Measurements from ENCODE around the gene DDHD1. TPM values are rescaled to one million over a fixed set of nuclear protein-coding genes. Genes with fewer than 3 reads are reported as not detected.

The DDHD1 gene
- total and polyA plus RNA-seq, 2 donors from 2014 or later = 2.1 to 11.9 TPM

- TF ChIP-seq, protein P1, sequence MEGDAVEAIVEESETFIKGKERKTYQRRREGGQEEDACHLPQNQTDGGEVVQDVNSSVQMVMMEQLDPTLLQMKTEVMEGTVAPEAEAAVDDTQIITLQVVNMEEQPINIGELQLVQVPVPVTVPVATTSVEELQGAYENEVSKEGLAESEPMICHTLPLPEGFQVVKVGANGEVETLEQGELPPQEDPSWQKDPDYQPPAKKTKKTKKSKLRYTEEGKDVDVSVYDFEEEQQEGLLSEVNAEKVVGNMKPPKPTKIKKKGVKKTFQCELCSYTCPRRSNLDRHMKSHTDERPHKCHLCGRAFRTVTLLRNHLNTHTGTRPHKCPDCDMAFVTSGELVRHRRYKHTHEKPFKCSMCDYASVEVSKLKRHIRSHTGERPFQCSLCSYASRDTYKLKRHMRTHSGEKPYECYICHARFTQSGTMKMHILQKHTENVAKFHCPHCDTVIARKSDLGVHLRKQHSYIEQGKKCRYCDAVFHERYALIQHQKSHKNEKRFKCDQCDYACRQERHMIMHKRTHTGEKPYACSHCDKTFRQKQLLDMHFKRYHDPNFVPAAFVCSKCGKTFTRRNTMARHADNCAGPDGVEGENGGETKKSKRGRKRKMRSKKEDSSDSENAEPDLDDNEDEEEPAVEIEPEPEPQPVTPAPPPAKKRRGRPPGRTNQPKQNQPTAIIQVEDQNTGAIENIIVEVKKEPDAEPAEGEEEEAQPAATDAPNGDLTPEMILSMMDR (IDR thresholded peaks at IDR 0.05; ENCODE audit: borderline replicate concordance, extremely low read depth, insufficient read depth) = no peak
- no peak for DNase-seq
- H3K36me3 ChIP-seq (ENCODE audit: control insufficient read depth in 2 of 3, insufficient read depth in 3 of 3, low read length in 3 of 3) = no peaks in the 10 kb centered on the region
- peaks cover 0 to 4% (median 4%) of the 10 kb centered on the region in 3 donors for H3K4me1 ChIP-seq (ENCODE audit: control insufficient read depth in 2 of 3, insufficient read depth in 2 of 3, low read depth in 1 of 3, low read length in 3 of 3)
- no peak for FAIRE-seq
- H3K9me3 ChIP-seq (ENCODE audit: control insufficient read depth in 2 of 3, insufficient read depth in 1 of 3, low read length in 3 of 3) = peaks cover 0 to under 1% (median 0%) of the 10 kb centered on the region in 3 donors
- no peaks in the 10 kb centered on the region for H3K27me3 ChIP-seq (ENCODE audit: control insufficient read depth, insufficient read depth, low read length)
- no peak overlapping the region for H3K4me3 ChIP-seq (ENCODE audit: low read length in 3 of 3)
- no peak overlapping the region for H3K9ac ChIP-seq (ENCODE audit: low read length in 3 of 3)
- intact Hi-C loops (cut with DNase I) = no loop called here
- no peak overlapping the region for H3K27ac ChIP-seq (ENCODE audit: low read depth in 2 of 2, low read length in 2 of 2)
These were observed 5.2 kb downstream of the DDHD1 start for GRCh38 chr14:53147893-53148292.

DNA sequence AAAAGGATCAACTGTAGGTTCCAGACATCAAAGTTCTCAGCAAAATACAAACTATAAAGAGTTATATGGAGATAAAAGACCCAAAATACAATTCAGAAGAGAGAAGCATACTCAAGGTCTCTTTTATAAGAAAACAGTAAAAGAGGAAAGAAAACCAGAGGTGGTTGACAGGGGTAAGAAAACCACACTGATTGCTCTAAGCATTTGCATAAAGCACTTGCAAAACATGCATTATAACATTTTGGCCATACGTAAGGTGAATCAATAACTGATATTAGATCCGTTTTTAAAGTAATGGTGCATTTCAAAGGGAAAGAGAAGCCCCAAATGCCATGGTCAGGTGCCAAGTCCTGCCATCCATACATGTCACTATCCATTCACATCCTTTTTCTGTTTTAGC lies 5.9 kb downstream of the DDHD1 start:
- Histone ChIP-seq H3K4me3 (ENCODE audit: low read length in 3 of 3) (no peak overlapping the region), H3K9me3 (ENCODE audit: control insufficient read depth in 2 of 3, insufficient read depth in 1 of 3, low read length in 3 of 3) (peaks cover 0 to 4% (median 0%) of the 10 kb centered on the region in 3 donors), H3K27me3 (ENCODE audit: control insufficient read depth, insufficient read depth, low read length) (no peaks in the 10 kb centered on the region), H3K27ac (ENCODE audit: low read depth in 2 of 2, low read length in 2 of 2) (no peak overlapping the region), H3K36me3 (ENCODE audit: control insufficient read depth in 2 of 3, insufficient read depth in 3 of 3, low read length in 3 of 3) (no peaks in the 10 kb centered on the region), H3K9ac (ENCODE audit: low read length in 3 of 3) (no peak overlapping the region), H3K4me1 (ENCODE audit: control insufficient read depth in 2 of 3, insufficient read depth in 2 of 3, low read depth in 1 of 3, low read length in 3 of 3) (peaks cover 0 to 4% (median 4%) of the 10 kb centered on the region in 3 donors)
- intact Hi-C loops (cut with DNase I) = no loop called here
- DNase-seq (no peak), FAIRE-seq (no peak)
- TF ChIP-seq, protein P1 (IDR thresholded peaks at IDR 0.05; ENCODE audit: borderline replicate concordance, extremely low read depth, insufficient read depth) = no peak

DNA sequence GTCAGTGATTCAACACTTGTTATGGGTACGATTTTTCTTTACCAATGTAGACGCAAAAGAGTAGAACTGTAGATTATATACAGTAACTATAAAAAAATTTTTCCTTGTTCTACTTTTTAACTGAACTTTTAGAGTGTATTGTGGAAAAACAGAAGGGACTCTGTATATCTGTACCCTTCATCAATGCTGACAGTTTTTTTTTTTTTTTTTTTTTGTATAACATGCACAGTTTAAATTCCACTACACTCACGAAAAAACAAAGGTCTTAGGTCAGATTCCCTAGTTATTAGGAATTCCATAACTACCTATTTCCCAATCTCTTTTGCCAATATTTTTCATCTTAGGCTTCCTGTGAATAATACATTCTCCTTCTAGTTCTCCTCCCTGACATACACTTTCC lies 6.4 kb downstream of the DDHD1 start:
- FAIRE-seq = no peak
- H3K9me3 ChIP-seq (ENCODE audit: control insufficient read depth in 2 of 3, insufficient read depth in 1 of 3, low read length in 3 of 3) = peaks cover 0 to 4% (median under 1%) of the 10 kb centered on the region in 3 donors
- H3K27ac ChIP-seq (ENCODE audit: low read depth in 2 of 2, low read length in 2 of 2) = no peak overlapping the region
- no peaks in the 10 kb centered on the region for H3K27me3 ChIP-seq (ENCODE audit: control insufficient read depth, insufficient read depth, low read length)
- no peaks in the 10 kb centered on the region for H3K36me3 ChIP-seq (ENCODE audit: control insufficient read depth in 2 of 3, insufficient read depth in 3 of 3, low read length in 3 of 3)
- H3K9ac ChIP-seq (ENCODE audit: low read length in 3 of 3) = no peak overlapping the region
- H3K4me1 ChIP-seq (ENCODE audit: control insufficient read depth in 2 of 3, insufficient read depth in 2 of 3, low read depth in 1 of 3, low read length in 3 of 3) = peaks cover 0 to 4% (median 4%) of the 10 kb centered on the region in 3 donors
- TF ChIP-seq, protein P1 (IDR thresholded peaks at IDR 0.05; ENCODE audit: borderline replicate concordance, extremely low read depth, insufficient read depth) = no peak
- no peak for DNase-seq
- no peak overlapping the region for H3K4me3 ChIP-seq (ENCODE audit: low read length in 3 of 3)
- intact Hi-C loops (cut with DNase I) = no loop called here

DNA sequence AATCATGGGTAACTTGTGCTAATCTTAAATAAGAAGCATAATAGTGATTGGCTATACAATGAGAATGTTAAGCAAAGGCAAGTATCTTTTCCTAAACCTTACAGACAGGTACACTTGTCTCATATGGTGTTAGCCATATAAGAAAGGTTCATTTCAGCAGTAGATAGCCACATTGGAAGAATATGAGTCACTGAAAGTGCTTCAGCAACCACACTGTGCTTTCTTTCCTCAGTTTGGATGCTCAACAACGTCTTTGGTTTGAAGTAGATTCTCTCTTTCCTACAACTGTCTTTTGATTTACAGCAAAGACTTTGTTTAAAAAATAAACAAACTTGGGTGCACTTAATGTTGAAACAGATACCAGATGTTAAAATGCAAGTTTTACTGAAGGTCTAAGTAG lies 8.9 kb downstream of the DDHD1 start:
- Histone ChIP-seq H3K27me3 (ENCODE audit: control insufficient read depth, insufficient read depth, low read length) (no peaks in the 10 kb centered on the region), H3K36me3 (ENCODE audit: control insufficient read depth in 2 of 3, insufficient read depth in 3 of 3, low read length in 3 of 3) (no peaks in the 10 kb centered on the region), H3K4me1 (ENCODE audit: control insufficient read depth in 2 of 3, insufficient read depth in 2 of 3, low read depth in 1 of 3, low read length in 3 of 3) (no peaks in the 10 kb centered on the region), H3K27ac (ENCODE audit: low read depth in 2 of 2, low read length in 2 of 2) (no peak overlapping the region), H3K4me3 (ENCODE audit: low read length in 3 of 3) (no peak overlapping the region), H3K9ac (ENCODE audit: low read length in 3 of 3) (no peak overlapping the region), H3K9me3 (ENCODE audit: control insufficient read depth in 2 of 3, insufficient read depth in 1 of 3, low read length in 3 of 3) (peaks cover 0 to 23% (median 7%) of the 10 kb centered on the region in 3 donors)
- FAIRE-seq (no peak), DNase-seq (no peak)
- intact Hi-C loops (cut with DNase I) = no loop called here
- TF ChIP-seq, protein P1 (IDR thresholded peaks at IDR 0.05; ENCODE audit: borderline replicate concordance, extremely low read depth, insufficient read depth) = no peak
